ENCODE data around the gene URI1. TPM values are rescaled to one million over a fixed set of nuclear protein-coding genes. Genes with fewer than 3 reads are reported as not detected.

Gene URI1
- total and polyA plus RNA-seq, 2 of the 8 experiments (the other 6 are each of a cell fraction or from before 2014, with no cell fraction given), result 27.7 to 64.3 TPM

DNA sequence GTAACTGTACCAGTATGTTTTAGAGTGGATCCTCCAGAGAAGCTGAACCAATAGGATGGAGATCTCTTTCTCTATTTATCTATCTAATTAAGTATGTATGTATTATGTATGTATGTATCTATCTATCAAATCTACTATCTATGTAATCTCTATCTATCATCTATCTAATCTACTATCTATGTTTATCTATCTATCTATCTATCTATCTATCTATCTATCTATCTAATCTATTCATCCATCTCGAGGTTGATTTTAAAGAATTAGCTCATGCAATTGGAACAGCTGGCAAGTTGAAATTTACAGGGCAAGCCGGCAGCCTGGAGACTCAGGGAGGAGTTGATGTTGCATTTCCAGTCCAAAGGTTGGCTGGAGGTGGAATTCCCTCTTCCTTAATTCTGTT is 112.2 kb downstream of the URI1 start:
- CTCF ChIA-PET (ENCODE audit: partially characterized antibody), result no interaction called here
- H4K20me1 ChIP-seq (replicated peaks in 1 of 2; ENCODE audit: control insufficient read depth in 1 of 2, insufficient read depth in 2 of 2, low read length in 2 of 2), result no peaks in the 10 kb centered on the region
- no peak overlapping the region for H4K5ac ChIP-seq (ENCODE audit: insufficient read length, low read depth, low read length)
- no peak overlapping the region for H3K4ac ChIP-seq (replicated peaks; ENCODE audit: insufficient read length, low read depth, low read length)
- H3K23me2 ChIP-seq (ENCODE audit: low read depth, low read length), result no peaks in the 10 kb centered on the region
- WGBS, 2 experiments (ENCODE audit: extremely low coverage in 1 of 2, insufficient coverage in 1 of 2, insufficient read length in 1 of 2, insufficient replicate concordance in 2 of 2, low coverage in 1 of 2, low lambda C conversion rate in 2 of 2, missing lambda C conversion rate in 1 of 2), result 87% methylated on average over 2 of the region's 2 CpGs; no CpG with 5 or more reads in 1 of the 2 experiments
- no peak for TF ChIP-seq JUND (IDR thresholded peaks at IDR 0.05; ENCODE audit: low read length)
- TF ChIP-seq BCL11A (IDR thresholded peaks at IDR 0.05; ENCODE audit: low read depth in 2 of 2, low read length in 2 of 2), result no peak
- no peak for TF ChIP-seq BRCA1 (IDR thresholded peaks at IDR 0.05; ENCODE audit: low read depth, low read length)
- TF ChIP-seq, protein P1, sequence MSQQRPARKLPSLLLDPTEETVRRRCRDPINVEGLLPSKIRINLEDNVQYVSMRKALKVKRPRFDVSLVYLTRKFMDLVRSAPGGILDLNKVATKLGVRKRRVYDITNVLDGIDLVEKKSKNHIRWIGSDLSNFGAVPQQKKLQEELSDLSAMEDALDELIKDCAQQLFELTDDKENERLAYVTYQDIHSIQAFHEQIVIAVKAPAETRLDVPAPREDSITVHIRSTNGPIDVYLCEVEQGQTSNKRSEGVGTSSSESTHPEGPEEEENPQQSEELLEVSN (IDR thresholded peaks at IDR 0.05), result no peak
- TF ChIP-seq HDAC2 (IDR thresholded peaks at IDR 0.05; ENCODE audit: borderline replicate concordance in 1 of 2, low read depth in 2 of 2, low read length in 2 of 2), result no peak
- TF ChIP-seq SP1 (IDR thresholded peaks at IDR 0.05; ENCODE audit: low read depth, low read length), result no peak
- TF ChIP-seq GTF2F1 (IDR thresholded peaks at IDR 0.05; ENCODE audit: borderline replicate concordance, low read depth, low read length), result no peak
- TF ChIP-seq CBX8 (IDR thresholded peaks at IDR 0.05; ENCODE audit: borderline replicate concordance, low read depth, low read length), result no peak
- TF ChIP-seq, protein P2, sequence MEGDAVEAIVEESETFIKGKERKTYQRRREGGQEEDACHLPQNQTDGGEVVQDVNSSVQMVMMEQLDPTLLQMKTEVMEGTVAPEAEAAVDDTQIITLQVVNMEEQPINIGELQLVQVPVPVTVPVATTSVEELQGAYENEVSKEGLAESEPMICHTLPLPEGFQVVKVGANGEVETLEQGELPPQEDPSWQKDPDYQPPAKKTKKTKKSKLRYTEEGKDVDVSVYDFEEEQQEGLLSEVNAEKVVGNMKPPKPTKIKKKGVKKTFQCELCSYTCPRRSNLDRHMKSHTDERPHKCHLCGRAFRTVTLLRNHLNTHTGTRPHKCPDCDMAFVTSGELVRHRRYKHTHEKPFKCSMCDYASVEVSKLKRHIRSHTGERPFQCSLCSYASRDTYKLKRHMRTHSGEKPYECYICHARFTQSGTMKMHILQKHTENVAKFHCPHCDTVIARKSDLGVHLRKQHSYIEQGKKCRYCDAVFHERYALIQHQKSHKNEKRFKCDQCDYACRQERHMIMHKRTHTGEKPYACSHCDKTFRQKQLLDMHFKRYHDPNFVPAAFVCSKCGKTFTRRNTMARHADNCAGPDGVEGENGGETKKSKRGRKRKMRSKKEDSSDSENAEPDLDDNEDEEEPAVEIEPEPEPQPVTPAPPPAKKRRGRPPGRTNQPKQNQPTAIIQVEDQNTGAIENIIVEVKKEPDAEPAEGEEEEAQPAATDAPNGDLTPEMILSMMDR (IDR thresholded peaks at IDR 0.05; ENCODE audit: control extremely low read depth in 1 of 3, insufficient read depth in 1 of 3, low read depth in 1 of 3, low read length in 3 of 3), result no peak
- H3K4me2 ChIP-seq (ENCODE audit: insufficient read depth in 1 of 2, low read depth in 2 of 2, low read length in 2 of 2), result no peak overlapping the region
- H3K9ac ChIP-seq (replicated peaks in 1 of 4; ENCODE audit: extremely low read depth in 1 of 4, low read depth in 3 of 4, low read length in 3 of 4), result no peak overlapping the region
- no peak overlapping the region for H4K91ac ChIP-seq (replicated peaks; ENCODE audit: insufficient read length, low read length)
- DNase-seq (ENCODE audit: low read depth in 1 of 2, low spot score in 2 of 2) (no peak), FAIRE-seq (no peak)
- H2BK120ac ChIP-seq (replicated peaks; ENCODE audit: low read depth, low read length), result no peak overlapping the region
- no peak overlapping the region for H3K23ac ChIP-seq (ENCODE audit: insufficient read length)
- H2BK20ac ChIP-seq (ENCODE audit: low read length), result no peak overlapping the region
- H3K14ac ChIP-seq (ENCODE audit: insufficient read length), result no peak overlapping the region
- no peaks in the 10 kb centered on the region for H3K79me2 ChIP-seq (ENCODE audit: control insufficient read depth in 1 of 2, insufficient read depth in 2 of 2, low read length in 2 of 2)
- H3K9me3 ChIP-seq (ENCODE audit: insufficient read depth in 2 of 2, low read depth in 1 of 2, low read length in 1 of 2), result no peaks in the 10 kb centered on the region
- POLR2A ChIA-PET (ENCODE audit: partially characterized antibody), result no interaction called here
- no peak overlapping the region for H3K4me3 ChIP-seq (ENCODE audit: extremely low read depth in 1 of 4, insufficient read depth in 2 of 4, low read depth in 3 of 4, low read length in 4 of 4)
- H3K4me1 ChIP-seq (replicated peaks in 1 of 4; ENCODE audit: control insufficient read depth in 3 of 4, insufficient read depth in 4 of 4, low read length in 3 of 4), result no peaks in the 10 kb centered on the region
- H2BK5ac ChIP-seq (ENCODE audit: low read depth, low read length), result no peak overlapping the region
- H3K18ac ChIP-seq (ENCODE audit: extremely low read depth, low read length), result no peak overlapping the region
- H2AK5ac ChIP-seq (ENCODE audit: low read depth, low read length), result no peak overlapping the region
- H3K27ac ChIP-seq (ENCODE audit: low read depth, low read length), result no peak overlapping the region
- H3K56ac ChIP-seq (replicated peaks; ENCODE audit: insufficient read length, low read depth, low read length), result no peak overlapping the region
- no peak overlapping the region for H2AFZ ChIP-seq (ENCODE audit: low read length)
- no peaks in the 10 kb centered on the region for H3K36me3 ChIP-seq (ENCODE audit: control insufficient read depth in 2 of 4, insufficient read depth in 4 of 4, low read length in 3 of 4)
- no peak overlapping the region for H2BK12ac ChIP-seq (ENCODE audit: low read depth, low read length)
- no peaks in the 10 kb centered on the region for H3K79me1 ChIP-seq (ENCODE audit: low read depth, low read length)
- H4K8ac ChIP-seq (ENCODE audit: extremely low read depth, insufficient read depth, low read length), result no peak overlapping the region
- H3K27me3 ChIP-seq (replicated peaks in 1 of 4; ENCODE audit: control insufficient read depth in 3 of 4, extremely low read depth in 1 of 4, insufficient read depth in 3 of 4, low read length in 3 of 4), result no peaks in the 10 kb centered on the region
- H2BK15ac ChIP-seq (ENCODE audit: low read length), result no peak overlapping the region

Data from H1 (cell line).